Activated CD4-positive, CD25-positive, alpha-beta regulatory T cell (primary cell): ENCODE data around the gene MLN.
A peak's percentile ranks its signal among the peaks of the same experiment; 100 is the strongest.

ENCODE experiments used
- DNase-seq, 4 experiments: peaks; one replicate each; lab custom pipeline; 2025; lab: John Stamatoyannopoulos, UW

MLN gene

GRCh38 chr6:33788694-33789549 is 14.9 kb downstream of the MLN start, which contains the start of gene LEMD2:
LEMD2 (minus strand) TSS chr6:33789130; CDS start chr6:33789116, 14 bp downstream.
- DNase-seq, result peak; percentile 77 to 87 (median 84)

GRCh38 chr6:33787954-33788693 is 15.7 kb downstream of the MLN start:
- DNase-seq, result peak; percentile 16 to 43 (median 30)

DNA sequence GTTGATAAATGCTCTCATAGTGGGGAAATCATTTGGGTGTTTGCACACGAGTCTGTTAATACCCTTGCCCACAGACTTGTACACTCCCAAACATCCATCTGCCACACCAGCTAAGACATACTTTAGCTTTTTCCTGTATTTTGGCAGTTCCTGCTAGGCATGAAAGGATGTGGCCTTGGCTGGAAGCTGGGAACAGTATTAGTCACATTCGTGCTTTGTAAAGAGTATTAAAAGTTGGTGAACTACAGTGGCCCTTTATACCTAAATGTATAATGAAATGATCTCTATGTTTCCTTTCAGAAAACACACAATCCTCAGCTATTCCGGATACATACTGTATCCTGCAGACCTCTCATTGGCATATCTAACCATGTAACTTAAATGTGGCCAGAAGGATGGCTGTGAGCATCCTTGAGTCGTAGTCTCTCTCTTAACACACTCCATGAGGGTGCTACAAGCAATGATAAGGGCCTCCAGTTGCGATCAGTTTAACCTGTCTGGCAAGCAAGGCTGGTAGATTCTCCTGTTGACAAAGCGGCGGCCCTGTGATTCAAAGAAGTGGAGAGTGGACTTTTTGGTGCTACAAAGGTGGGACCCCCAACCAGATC is 16.4 kb downstream of the MLN start:
- DNase-seq, result no peak

DNA sequence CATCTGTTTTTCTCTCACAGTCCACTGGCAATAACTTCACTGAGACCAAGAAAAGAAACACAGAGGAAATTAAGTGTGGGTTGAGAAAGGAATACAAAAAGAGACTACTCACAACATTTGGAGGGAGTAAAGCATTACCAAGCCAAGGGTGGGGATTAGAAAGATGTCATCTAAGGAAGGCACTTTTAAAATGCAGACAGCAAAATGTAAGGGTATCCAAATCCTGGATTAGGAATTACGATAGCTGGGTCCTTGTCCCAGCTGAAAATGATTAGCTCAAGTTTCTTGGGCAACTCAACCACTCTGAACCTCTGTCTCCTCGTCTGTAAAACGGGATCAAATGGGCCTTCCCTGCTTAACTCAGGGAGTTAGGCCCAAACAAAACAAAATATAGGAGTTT is 17.1 kb downstream of the MLN start:
- no peak for DNase-seq

DNA sequence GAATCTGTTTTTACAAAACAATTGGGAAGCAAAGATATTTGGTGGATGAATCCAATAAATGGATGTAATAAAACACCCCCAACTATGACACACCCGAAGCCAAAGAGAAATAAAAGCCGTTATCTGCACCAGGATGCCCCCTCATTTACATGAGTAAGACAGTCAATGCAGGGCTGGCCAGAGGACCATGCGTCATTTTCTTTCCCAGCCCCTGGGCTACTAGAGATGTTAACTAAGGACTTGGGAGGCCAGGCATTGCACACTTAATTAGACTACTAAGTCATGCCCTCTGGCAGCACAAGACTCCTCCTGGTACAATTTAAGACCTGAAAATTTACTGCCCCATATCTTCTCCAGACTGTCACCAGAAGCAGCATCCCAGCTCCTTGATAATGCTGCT is 18.0 kb downstream of the MLN start:
- DNase-seq, result no peak

DNA sequence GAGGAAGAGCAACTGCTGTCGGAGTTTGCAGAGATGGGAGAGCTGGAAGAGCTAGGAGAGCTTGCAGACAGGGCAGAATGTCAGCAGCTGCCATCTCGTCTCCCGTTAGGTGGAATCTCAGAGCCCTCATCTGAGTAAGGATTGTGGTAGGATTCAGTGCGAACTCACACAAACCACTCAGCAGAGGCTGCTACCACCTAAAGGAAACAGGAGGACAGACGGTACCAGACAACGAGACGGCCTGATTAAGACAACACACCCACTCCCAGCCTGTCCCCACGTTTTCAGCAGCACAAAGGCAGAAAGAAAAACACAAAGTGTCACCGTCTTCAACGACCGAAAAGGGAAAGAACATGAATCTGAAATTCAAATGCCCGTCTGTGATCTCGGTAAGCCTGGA is 19.0 kb downstream of the MLN start:
- DNase-seq, result no peak

DNA sequence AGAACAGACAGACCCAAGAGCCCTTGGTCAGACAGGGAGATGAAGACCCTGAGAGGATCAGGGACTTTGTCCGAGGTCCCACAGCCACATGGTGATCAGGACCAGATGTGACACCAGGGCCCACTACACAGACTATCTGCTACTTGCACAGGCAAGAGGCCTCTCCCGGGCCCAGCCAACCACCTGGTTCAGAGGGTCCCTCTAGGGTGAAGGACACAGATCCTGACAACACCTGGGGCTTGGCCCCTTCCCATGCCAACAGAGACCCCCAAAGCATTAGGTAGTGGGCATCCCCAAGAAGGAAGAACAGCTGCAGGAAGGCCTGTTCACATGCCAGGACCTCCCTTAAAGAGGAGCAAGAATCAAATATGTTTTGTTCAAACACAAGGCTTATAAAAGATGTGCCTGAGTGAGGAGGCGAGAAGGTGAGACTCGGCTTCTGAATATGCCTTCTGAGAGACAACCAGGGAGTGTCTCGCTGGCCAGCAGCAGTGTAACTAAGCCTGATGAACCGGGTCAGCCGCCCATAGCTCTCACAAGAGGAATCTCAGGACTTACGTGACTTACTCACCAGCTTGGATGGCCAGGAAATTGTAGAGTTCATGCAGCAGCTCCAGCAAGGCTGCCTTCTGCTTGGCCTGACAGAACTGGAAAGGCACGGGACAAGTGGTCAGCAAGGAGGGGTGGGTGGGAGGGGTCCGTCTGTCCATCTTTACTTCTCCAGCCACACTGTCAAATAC is 19.9 kb downstream of the MLN start:
- DNase-seq, result no peak

GRCh38 chr6:33782561-33782960 is 21.2 kb downstream of the MLN start:
- DNase-seq, result no peak

DNA sequence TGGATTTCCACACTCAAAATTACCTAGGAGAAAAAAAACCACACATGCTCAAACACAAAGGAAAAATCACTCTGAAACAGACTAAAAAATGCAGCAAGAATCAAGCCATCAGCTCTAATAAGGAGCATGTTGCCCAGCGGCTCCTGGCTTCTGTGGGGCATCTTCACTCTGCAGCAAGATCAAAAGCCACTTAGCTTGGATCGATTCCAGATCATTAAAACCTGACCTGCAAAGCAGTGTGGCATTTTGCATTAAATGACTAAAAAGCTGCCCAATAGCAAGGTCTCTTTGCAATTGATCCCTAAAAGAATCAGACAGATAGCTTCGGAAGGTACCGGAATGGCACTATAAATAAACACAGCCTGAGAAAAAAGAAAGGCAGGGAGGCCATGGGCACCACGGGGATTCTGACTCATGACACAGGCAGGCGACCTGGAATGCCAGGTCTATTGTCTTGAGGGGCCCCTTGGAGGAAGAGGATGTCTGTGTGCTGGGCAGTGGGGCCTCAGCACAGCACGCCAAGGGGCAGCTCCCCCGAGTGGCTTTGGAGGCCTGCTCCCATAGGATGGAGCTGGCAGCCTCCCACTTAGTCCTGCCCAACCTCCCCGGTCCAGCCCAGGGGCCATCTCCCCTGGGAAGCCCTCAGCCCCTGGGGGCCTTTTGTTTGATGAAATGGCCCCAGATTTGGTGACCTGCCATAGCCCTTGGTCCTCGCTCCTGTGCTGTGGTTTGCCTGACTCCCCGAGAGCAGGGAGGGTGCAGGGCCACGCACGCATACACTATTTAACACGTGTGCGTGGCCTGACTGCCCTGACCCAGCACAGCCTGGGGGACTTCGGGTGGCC is 22.4 kb downstream of the MLN start:
- DNase-seq, result no peak

GRCh38 chr6:33779895-33780294 is 23.9 kb downstream of the MLN start:
- no peak for DNase-seq

DNA sequence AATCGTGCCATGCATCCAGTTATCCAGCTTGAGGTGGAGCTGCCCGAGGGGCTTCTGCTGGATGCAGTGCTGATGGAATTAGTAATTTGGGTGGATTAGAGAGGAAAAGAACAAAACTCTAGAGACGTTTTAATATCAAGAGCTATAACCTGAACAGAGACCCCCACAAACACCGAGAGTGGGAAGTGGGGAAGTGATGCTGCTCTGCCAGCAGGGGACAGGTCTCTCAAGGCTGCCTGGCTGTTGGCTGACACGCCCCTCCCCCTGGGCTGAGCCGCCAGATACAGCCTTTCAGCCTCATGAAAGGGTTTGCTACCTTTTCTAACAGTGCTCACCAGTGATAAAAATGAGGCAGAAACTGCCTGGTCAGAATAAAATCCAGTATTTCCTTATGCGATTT is 24.5 kb downstream of the MLN start:
- DNase-seq, result no peak

DNA sequence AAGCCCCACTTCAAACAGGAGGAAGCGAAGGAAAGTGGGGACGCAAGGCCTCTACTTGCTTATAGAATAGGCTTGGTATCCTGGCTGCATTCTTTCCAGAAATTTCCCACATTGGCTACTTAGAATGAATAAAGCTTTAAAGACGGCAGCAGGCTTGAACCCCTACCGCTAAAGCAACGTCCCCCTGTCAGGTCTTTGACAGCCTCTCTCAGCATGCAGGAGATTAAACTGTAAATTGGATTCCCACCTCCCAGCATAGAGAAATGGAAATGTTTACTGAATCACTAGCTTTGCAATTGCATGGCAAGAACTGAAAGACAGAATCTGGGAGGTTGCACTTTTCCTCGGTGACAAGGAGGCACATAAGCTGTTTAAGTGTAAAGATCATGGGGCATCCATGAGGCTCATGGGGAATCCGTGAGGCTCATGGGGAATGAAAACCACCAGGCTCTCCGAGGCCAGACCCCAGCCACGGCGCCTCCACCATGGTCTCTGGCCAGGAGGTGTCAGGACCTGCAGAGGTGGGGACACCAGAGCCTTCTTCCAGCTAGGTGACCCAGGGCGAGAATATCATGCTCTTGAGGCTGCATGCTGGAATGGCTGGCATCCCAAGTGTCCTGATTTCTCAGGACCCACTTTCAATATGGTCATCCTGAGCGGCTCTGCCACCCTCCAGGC is 25.2 kb downstream of the MLN start:
- DNase-seq, result no peak

GRCh38 chr6:33777398-33778388 is 26.1 kb downstream of the MLN start:
- DNase-seq, result no peak

- DNase-seq, result no peak
These were observed 27.0 kb downstream of the MLN start for GRCh38 chr6:33776764-33777163.

DNA sequence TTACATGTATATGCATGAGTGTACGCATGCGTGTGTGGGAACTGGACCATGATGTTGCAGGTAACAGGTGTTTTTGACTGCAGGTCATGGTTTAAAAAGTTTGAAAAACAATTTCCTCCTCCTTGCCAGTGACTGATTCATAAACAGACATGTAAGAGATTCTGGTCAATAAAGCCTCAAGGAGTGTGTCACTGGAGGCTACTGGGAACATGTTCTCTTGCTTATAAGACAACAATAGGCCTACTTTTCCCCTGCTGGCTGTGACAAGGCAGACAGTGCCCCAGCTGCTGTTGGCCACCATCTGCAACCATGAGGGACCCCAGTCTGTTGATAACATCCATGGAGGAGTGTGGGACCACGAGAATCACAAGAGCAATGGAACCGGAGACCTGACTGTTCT is 27.6 kb downstream of the MLN start:
- DNase-seq, result no peak

GRCh38 chr6:33774774-33775173 is 29.0 kb downstream of the MLN start:
- no peak for DNase-seq

GRCh38 chr6:33772902-33773472 is 30.8 kb downstream of the MLN start:
- no peak for DNase-seq

- DNase-seq, result no peak
These were observed 31.5 kb downstream of the MLN start for GRCh38 chr6:33772082-33772830.
